Occipital lobe (tissue), 2 donors: ENCODE measurements around the gene TCF4. TPM values are rescaled to one million over a fixed set of nuclear protein-coding genes. Genes with fewer than 3 reads are reported as not detected.

ENCODE experiments used
- DNase-seq: peaks from one replicate; lab custom pipeline; 2025; lab: John Stamatoyannopoulos, UW
- total RNA-seq: library from RNA; depleted of rRNA; stranded (reverse); fragments of >200 nt; gene quantifications from one replicate; pipeline ENCODE4 v1.2.3, GENCODE V29; 2014

The TCF4 gene
- total RNA-seq, 1 donor from 2014 or later = 1,429 TPM

DNA sequence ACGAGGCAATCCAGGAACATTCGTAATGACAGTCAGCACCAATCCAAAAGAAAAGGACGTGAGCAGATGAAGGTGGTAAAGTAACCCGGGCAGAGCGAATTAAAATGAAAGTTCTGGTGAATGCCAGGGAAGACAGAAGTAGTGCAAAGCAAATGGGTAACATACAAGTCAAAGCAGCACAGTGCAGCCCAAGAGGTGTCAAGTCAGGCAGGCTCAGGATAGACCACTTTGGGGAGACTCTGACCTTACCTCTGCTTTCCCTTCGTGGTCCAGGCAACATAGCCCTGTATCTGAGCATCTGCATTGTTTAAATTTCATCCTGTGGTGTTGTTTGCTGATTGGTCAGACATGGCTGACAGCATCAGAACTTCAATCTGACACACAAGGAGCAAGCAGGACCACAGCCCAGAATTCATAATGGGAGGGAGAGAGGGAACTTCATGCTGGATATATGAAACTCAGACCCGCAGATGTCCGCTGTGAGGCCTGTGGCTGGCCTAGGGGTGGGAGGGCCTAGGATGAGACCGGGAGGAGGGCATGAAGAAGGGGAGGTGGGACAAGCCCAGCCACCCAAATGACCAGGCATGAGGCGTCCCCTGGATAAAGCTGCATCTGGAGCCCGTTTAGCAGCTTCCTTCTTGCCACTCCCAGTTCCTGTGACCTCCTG lies 285.7 kb downstream of the TCF4 start:
- DNase-seq = no peak

GRCh38 chr18:55301824-55302166 lies 286.2 kb downstream of the TCF4 start:
- DNase-seq = no peak

DNA sequence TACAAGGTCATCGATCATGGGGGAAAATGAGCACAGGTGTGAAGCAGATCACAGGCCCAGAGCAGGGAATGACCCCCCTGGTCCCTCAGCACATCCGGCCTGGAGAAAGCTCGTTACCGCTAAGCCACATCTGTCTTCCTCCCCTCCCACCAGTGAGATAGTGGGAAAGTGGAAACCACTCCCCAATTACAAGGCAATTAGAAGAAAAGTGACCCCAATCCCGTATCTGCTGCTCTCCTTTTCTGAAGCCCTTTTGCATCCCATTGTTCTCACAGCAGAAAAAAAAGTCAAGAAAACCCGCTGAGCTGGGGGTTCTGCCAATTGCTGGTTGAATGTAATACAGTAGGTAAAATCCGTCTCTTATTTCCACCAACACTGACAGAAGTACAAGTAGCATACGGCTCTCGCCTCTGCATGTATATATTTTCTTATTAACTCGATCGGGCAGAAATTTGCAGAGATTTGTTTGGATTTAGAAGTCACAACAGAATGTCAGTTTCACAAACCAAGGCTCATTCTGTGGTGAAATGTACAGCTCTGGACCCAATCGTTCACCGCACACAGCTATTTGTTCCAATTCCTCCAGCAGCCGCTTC lies 287.0 kb downstream of the TCF4 start:
- DNase-seq = no peak

- DNase-seq = no peak
Observed at GRCh38 chr18:55300421-55300935, 287.5 kb downstream of the TCF4 start.

DNA sequence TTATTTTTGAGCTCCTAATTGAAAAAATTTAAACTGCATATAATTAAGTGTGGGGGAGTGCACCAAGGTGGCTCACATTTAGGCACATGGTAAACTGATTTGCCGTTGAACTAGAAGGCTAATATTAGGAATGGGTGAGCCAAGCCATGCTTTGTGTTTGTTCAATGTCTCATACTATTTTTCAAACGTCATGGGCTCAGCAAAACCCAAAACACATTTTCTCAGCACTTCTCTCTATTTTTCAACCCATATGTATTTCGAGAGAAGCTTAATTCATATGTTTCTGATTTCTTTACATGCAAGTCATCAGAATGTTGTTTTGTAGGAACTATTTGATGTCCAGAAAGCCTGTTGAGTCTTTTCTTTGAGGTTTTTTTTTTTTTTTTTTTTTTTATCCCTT lies 291.2 kb downstream of the TCF4 start:
- no peak for DNase-seq

GRCh38 chr18:55296115-55296514 lies 291.9 kb downstream of the TCF4 start:
- no peak for DNase-seq

DNA sequence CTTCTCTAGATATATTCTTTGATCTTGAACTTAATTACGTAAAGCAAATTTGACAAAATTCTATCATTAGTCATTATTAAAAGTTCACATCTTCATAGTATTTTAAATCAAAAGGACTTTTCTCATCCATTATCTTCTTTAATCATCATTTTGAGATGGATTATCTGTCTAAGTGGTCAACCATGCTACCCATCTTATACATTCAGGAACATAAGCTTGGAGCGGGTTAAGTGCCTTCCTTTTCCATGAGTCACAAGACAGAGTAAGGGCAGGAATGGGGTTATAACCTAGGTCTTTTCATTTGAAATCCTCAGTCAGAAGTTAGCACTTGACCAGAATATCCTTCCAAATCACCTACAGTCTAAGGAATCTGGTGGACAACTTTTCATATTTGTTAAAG lies 297.1 kb downstream of the TCF4 start:
- no peak for DNase-seq

DNA sequence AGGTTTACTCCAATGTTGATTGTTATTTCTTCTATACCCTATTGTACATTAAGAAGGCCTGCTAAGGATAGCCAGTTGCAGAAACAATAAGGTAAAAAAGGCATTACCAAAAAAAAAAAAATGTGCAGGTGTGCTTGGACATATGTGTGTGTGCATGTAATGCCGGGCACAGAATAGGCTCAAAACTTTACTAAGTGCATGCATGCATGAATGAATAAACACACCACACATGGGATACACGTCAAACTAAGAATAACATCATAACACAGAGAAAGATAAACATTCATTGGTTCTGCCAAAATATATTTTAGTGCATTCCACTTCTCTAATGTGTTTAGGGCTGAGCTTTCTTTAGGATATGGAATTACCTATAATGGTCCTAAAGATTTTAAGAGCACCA lies 298.2 kb downstream of the TCF4 start:
- no peak for DNase-seq

GRCh38 chr18:55289048-55289447 lies 298.9 kb downstream of the TCF4 start:
- no peak for DNase-seq

DNA sequence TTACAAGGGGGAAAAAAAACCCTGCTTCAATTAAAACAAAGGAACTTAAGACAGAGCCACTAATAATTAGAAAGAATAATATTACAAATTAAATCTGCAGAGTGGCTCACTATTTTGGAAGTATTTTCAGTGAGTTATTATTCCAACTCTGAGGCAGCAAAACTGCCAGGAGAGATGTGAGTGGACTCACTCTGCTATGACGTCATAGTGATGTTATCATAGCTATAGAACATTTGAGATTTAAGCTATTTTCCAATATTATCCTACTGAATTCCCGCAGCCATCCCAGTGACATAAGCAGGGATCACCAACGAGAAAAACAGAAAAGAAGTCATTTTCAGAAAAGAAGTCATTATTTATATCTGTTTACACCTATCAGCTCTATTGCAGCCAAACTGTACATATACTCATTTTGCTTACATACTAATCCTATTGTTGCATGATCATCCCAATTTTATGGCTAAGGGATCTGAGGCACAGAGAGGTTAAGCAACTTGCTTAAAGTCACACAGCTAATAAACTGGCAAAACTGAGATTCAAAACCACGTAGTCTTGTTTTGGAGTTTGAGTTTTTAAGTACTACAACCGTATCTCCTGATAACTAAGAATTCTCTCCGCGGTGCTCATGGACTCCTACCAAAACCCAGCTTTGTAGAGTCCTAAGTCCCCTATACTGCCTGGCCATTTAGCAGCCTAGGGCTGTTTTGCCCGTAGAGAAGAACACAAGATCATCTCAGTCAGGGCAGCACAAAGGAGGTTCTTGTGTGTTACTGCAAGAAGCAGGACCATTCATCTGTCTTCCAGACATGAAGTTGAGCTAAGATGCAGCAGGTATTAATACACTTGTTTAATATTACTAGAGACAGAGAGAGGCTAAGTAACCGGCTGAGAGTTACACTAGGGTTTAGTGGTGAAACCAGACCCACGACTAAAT lies 299.8 kb downstream of the TCF4 start:
- DNase-seq = no peak

DNA sequence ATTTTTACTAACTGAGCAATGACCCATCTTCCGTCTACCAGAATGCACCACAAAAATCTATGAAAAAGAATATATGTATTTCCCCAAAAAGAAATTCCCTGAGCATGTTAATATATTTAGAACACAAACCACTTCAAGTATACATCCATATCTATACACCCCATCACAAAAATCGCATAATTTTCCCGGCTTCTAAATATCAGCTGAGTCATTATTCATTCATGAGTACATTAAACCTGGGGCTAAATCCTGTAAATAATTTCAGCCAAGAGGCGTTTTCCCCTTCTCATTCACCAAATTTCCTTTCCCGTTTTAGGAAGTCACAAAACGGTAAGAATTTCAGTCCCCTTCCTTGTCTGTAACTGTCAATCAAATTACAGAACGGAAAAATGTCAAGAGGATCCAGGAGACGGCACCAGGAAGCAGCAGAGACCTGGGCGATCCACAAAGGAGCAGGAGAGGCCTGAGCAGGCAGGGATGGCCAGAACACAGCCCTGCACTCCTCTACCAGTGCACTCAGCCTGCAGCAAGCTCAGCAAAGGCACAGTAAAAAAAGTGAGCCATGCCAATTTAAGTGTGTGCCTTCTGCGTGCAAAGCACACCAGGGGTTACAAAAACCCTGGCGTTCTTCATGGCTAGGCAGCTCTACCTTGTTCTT lies 300.7 kb downstream of the TCF4 start:
- DNase-seq = no peak

DNA sequence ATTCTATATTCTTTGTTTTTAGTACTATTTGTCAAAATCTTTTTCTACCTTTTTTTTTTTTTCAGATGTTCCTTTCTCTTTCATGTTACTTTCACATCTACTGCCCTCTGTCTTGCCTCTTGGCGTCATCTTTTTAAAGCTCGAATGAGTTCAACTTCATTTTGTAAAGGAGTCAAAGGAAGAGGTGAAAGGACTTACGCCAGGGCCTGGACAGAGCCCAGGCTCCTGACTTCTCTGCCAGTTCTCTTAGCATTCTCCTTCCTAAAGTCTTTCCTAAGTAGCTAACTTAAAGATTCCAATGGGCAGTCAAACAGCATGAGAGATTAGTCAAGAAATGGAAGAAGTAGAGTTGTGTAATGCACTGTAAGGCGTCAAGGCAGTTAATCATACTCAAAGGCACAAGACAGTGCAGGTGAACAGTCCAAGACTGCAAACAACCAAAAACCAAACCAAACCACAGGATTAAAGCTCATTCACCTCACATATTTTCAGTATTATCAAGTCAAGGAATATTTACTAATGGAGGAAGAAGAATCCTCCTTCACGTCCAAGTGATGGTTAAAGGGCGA lies 301.7 kb downstream of the TCF4 start:
- DNase-seq = no peak

DNA sequence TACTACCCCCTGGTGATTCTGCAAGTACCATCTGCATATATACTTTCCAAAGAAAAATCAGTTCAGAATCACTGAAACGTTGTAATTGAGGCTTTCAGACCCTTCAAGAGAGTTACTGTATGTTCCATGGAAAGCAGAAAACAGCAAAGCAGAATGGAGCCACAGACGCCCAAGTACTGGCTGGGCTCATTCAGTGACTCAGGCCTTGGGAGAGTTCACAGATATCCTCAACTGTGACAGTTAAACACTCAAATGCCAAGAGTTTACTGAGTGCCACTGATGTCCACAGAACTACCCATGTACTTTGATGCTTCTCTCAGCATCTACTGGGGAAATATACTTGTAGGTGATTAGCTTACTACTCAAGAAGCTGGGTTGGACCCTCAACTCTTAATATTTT lies 303.4 kb downstream of the TCF4 start:
- no peak for DNase-seq

DNA sequence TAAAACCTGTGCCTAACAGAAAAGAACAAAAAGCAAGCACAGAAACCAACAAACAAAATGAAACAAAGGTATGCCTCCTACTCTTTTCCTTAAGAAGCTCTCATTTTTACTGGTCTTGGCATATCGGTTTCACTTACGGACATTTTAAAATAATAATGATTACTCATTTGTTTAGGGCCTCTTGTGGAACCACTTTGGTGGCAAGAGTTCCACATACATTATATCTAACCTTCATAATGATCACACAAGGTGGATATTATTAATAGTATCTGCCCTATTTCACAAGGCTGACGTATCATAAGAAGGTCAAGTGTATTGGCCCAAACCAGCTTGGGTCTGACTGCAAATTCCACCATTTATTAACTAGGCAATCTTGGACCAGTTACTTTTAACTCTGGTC lies 304.7 kb downstream of the TCF4 start:
- DNase-seq = no peak

DNA sequence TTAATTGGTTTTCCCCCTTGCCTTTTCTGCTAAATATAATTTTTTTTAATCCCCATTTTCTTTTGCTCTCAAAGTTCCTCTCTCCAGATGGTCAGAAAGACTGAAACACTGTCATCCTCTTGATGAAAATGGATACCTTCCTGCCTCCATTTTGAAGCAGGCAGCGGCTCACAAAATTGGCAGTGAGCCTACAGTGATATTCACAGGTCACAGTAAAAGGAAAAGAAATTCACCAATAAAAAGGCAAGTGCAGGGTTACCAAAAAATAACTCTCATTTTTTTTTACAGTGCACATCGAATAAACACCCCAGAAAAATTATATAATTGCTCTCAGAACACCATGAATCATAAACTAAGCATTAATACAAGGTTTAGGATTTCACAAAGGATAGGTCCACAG lies 307.5 kb downstream of the TCF4 start:
- no peak for DNase-seq

- DNase-seq = no peak
Observed at GRCh38 chr18:55275039-55275901, 312.7 kb downstream of the TCF4 start.

GRCh38 chr18:55272510-55273243 lies 315.3 kb downstream of the TCF4 start:
- DNase-seq = no peak

- DNase-seq = no peak
Observed at GRCh38 chr18:55269622-55270021, 318.4 kb downstream of the TCF4 start.

- no peak for DNase-seq
Observed at GRCh38 chr18:55268628-55269275, 319.2 kb downstream of the TCF4 start.
